Activated CD8-positive, alpha-beta memory T cell treated with anti-CD3 and anti-CD28 coated beads for 36 hours (primary cell): ENCODE data around the gene CNGA4. TPM values are rescaled to one million over a fixed set of nuclear protein-coding genes. Genes with fewer than 3 reads are reported as not detected.
"Not testable (repeated sequence)": the region's sequence is repeated elsewhere in the genome, so short reads cannot be mapped to it uniquely, and the experiment has no call there.

ENCODE experiments used
- CTCF ChIA-PET: fragments of 350-600 bp; sonication (Branson Sonifier 250); formaldehyde crosslinking; loops from one replicate; lab custom pipeline; 2021; ENCODE audit warnings: antibody characterized with exemption; lab: Charles Lee
- POLR2A ChIA-PET: fragments of 350-600 bp; sonication (Branson Sonifier 250); formaldehyde crosslinking; loops from one replicate; lab custom pipeline; 2021; ENCODE audit warnings: antibody characterized with exemption; lab: Charles Lee
- total RNA-seq, 2 experiments: library from RNA; stranded (reverse); gene quantifications; one replicate each; pipeline ENCODE4 v1.2.3, GENCODE V29; 2021

Gene CNGA4
- total RNA-seq, 2 experiments from 2014 or later, result not detected

- CTCF ChIA-PET, result interaction anchor here (0.6 to 3.5 kb wide), 15 partner anchors 9 to 224 kb away, joined by 3 to 20 read pairs (median 4); partner anchors contain the start of gene CCKBR
- POLR2A ChIA-PET, result no interaction called here
Observed at GRCh38 chr11:6251120-6251733, 12.3 kb downstream of the CNGA4 start.

- ChIA-PET POLR2A (no interaction called here), CTCF (interaction anchor here (1.0 to 3.5 kb wide), 7 partner anchors 10 to 111 kb away, joined by 4 to 20 read pairs (median 5); no protein-coding TSS in a partner anchor)
Observed at GRCh38 chr11:6251990-6252473, 13.1 kb downstream of the CNGA4 start.

- ChIA-PET POLR2A (no interaction called here), CTCF (interaction anchor here (3.5 kb wide), 1 partner anchor 101 kb away, joined by 20 read pairs; no protein-coding TSS in a partner anchor)
Observed at GRCh38 chr11:6253197-6253596, 14.3 kb downstream of the CNGA4 start.

GRCh38 chr11:6258141-6258540 is 19.3 kb downstream of the CNGA4 start:
- ChIA-PET POLR2A (no interaction called here), CTCF (interaction anchor here (0.7 kb wide), 1 partner anchor 24 kb away, joined by 3 read pairs; no protein-coding TSS in a partner anchor)

- POLR2A ChIA-PET, result no interaction called here
- CTCF ChIA-PET, result interaction anchor here (0.6 to 1.4 kb wide), 3 partner anchors 23 to 105 kb away, joined by 3 read pairs; no protein-coding TSS in a partner anchor
Observed at GRCh38 chr11:6258571-6259081, 19.7 kb downstream of the CNGA4 start.

- ChIA-PET CTCF (interaction anchor here (1.5 kb wide), 1 partner anchor 9 kb away, joined by 4 read pairs; no protein-coding TSS in a partner anchor), POLR2A (no interaction called here)
Observed at GRCh38 chr11:6260207-6260726, 21.4 kb downstream of the CNGA4 start.

GRCh38 chr11:6263662-6264061 is 24.8 kb downstream of the CNGA4 start:
- ChIA-PET CTCF (interaction anchor here (1.7 kb wide), 1 partner anchor 13 kb away, joined by 3 read pairs; no protein-coding TSS in a partner anchor), POLR2A (no interaction called here)

- CTCF ChIA-PET, result interaction anchor here (0.6 to 1.8 kb wide), 2 partner anchors 94 to 185 kb away, joined by 5 to 10 read pairs; no protein-coding TSS in a partner anchor
- POLR2A ChIA-PET, result no interaction called here
Observed at GRCh38 chr11:6268820-6269219, 29.9 kb downstream of the CNGA4 start.

GRCh38 chr11:6269994-6270393 is 31.1 kb downstream of the CNGA4 start:
- CTCF ChIA-PET, result interaction anchor here (1.8 to 2.1 kb wide), 2 partner anchors 19 to 93 kb away, joined by 5 to 6 read pairs; no protein-coding TSS in a partner anchor

GRCh38 chr11:6270584-6271246 is 31.8 kb downstream of the CNGA4 start:
- CTCF ChIA-PET, result interaction anchor here (1.0 to 2.1 kb wide), 3 partner anchors 20 to 93 kb away, joined by 3 to 6 read pairs (median 5); no protein-coding TSS in a partner anchor
- POLR2A ChIA-PET, result no interaction called here

More at GRCh38 chr11:6269994-6270393, 31.1 kb downstream of the CNGA4 start:
- POLR2A ChIA-PET, result no interaction called here

- ChIA-PET POLR2A (no interaction called here), CTCF (interaction anchor here (1.8 kb wide), 1 partner anchor 21 kb away, joined by 6 read pairs; no protein-coding TSS in a partner anchor)
Observed at GRCh38 chr11:6271598-6271997, 32.7 kb downstream of the CNGA4 start.

GRCh38 chr11:6273188-6273587 is 34.3 kb downstream of the CNGA4 start:
- CTCF ChIA-PET, result interaction anchor here (0.6 to 1.5 kb wide), 3 partner anchors 22 to 1515 kb away, joined by 3 to 4 read pairs (median 3); no protein-coding TSS in a partner anchor
- POLR2A ChIA-PET, result no interaction called here

- CTCF ChIA-PET, result interaction anchor here (1.0 kb wide), 1 partner anchor 18 kb away, joined by 3 read pairs; no protein-coding TSS in a partner anchor
- POLR2A ChIA-PET, result not testable (repeated sequence)
Observed at GRCh38 chr11:6280809-6281208, 41.9 kb downstream of the CNGA4 start.

- ChIA-PET CTCF (no interaction called here), POLR2A (no interaction called here)
Observed at GRCh38 chr11:6283453-6284023, 44.6 kb downstream of the CNGA4 start.

GRCh38 chr11:6284250-6284649 is 45.4 kb downstream of the CNGA4 start:
- CTCF ChIA-PET, result no interaction called here

GRCh38 chr11:6285019-6285418 is 46.1 kb downstream of the CNGA4 start:
- CTCF ChIA-PET, result no interaction called here
- POLR2A ChIA-PET, result no interaction called here

More at GRCh38 chr11:6284250-6284649, 45.4 kb downstream of the CNGA4 start:
- POLR2A ChIA-PET, result no interaction called here
